ENCODE measurements around the gene PPFIBP2. TPM values are rescaled to one million over a fixed set of nuclear protein-coding genes. Genes with fewer than 3 reads are reported as not detected.

The PPFIBP2 gene
- total and polyA plus RNA-seq, 10 of the 15 experiments (the other 5 are each of a cell fraction or from before 2014, with no cell fraction given) = 17.3 to 56.3 (median 39.2) TPM

GRCh38 chr11:7485186-7486097 is 28.4 kb upstream of the PPFIBP2 start, which contains the start of gene OLFML1:
TSS of gene OLFML1 (plus strand) at chr11:7485506. CDS start at chr11:7485876, 370 bp downstream.
- Histone ChIP-seq H3K27me3 (replicated peaks in 1 of 2; ENCODE audit: control insufficient read depth in 2 of 2, insufficient read depth in 2 of 2, low read length in 1 of 2) (no peaks in the 10 kb centered on the region), H2AFZ (ENCODE audit: control insufficient read depth, low read depth, low read length) (no peak within 1 kb of the TSS), H3K4me3 (no peak within 1 kb of the TSS), H3K9ac (ENCODE audit: control insufficient read depth, insufficient read depth, low read length) (no peak within 1 kb of the TSS), H3K9me3 (replicated peaks; ENCODE audit: control insufficient read depth, insufficient read depth, low read length) (no peaks in the 10 kb centered on the region), H3K27ac (ENCODE audit: control insufficient read depth, insufficient read depth) (no peak within 1 kb of the TSS), H3K36me3 (ENCODE audit: control insufficient read depth in 2 of 2, insufficient read depth in 2 of 2, low read length in 1 of 2) (no peaks in the 10 kb centered on the region), H4K20me1 (ENCODE audit: control insufficient read depth, insufficient read depth) (no peaks in the 10 kb centered on the region), H3K4me1 (ENCODE audit: control insufficient read depth, insufficient read depth, low read length) (no peaks in the 10 kb centered on the region), H3K79me2 (ENCODE audit: control insufficient read depth, insufficient read depth, low read length) (no peaks in the 10 kb centered on the region), H3K4me2 (ENCODE audit: control insufficient read depth, insufficient read depth) (no peak within 1 kb of the TSS)
- ChIA-PET RAD21 (ENCODE audit: unreplicated experiment) (no interaction called here), POLR2A (no interaction called here), SMC1A (ENCODE audit: uncharacterized antibody, unreplicated experiment) (interaction anchor here (0.8 to 2.2 kb wide), 6 partner anchors 9 to 43 kb away, joined by 3 to 5 read pairs (median 3); no protein-coding TSS in a partner anchor), CTCF (interaction anchor here (1.2 to 1.6 kb wide), 4 partner anchors 11 to 36 kb away, joined by 3 to 4 read pairs (median 4); no protein-coding TSS in a partner anchor)
- in situ Hi-C loops (cut with MboI) = no loop called here
- FAIRE-seq (no peak), DNase-seq (ENCODE audit: low read depth, low spot score) (no peak), ATAC-seq (no peak)
- intact Hi-C loops (cut with micrococcal nuclease; ENCODE audit: unreplicated experiment) = no loop called here
- BruUV-seq (replicated peaks) = no TSS peak
- 88% methylated on average over 15 of the region's 15 CpGs for WGBS (ENCODE audit: insufficient coverage, insufficient replicate concordance, low lambda C conversion rate, missing lambda C conversion rate)
- TF ChIP-seq ZNF24 (IDR thresholded peaks at IDR 0.05) (no peak), SP1 (IDR thresholded peaks at IDR 0.05; ENCODE audit: low read depth, low read length) (no peak), PKNOX1 (IDR thresholded peaks at IDR 0.05) (no peak), NKRF (conservative IDR thresholded peaks at IDR 0.05) (no peak), PRDM15 (CRISPR knock-in tag; IDR thresholded peaks at IDR 0.05) (no peak), RAD51 (IDR thresholded peaks at IDR 0.05) (no peak), ZBTB33 (IDR thresholded peaks at IDR 0.05) (no peak), STAT1 (conservative IDR thresholded peaks at IDR 0.05) (no peak), HCFC1 (IDR thresholded peaks at IDR 0.05; ENCODE audit: low read length) (no peak), BHLHE40 (IDR thresholded peaks at IDR 0.05; ENCODE audit: borderline replicate concordance in 1 of 2, low read depth in 2 of 2, low read length in 1 of 2) (no peak), MEF2B (IDR thresholded peaks at IDR 0.05; ENCODE audit: partially characterized antibody, poor library complexity, severe bottlenecking) (no peak), TAF1 (IDR thresholded peaks at IDR 0.05; ENCODE audit: borderline replicate concordance, low read depth, low read length) (no peak)
- TF ChIP-seq, protein P1, sequence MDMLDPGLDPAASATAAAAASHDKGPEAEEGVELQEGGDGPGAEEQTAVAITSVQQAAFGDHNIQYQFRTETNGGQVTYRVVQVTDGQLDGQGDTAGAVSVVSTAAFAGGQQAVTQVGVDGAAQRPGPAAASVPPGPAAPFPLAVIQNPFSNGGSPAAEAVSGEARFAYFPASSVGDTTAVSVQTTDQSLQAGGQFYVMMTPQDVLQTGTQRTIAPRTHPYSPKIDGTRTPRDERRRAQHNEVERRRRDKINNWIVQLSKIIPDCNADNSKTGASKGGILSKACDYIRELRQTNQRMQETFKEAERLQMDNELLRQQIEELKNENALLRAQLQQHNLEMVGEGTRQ (IDR thresholded peaks at IDR 0.05; ENCODE audit: borderline replicate concordance, low read depth, low read length) = no peak

Data from GM12878 (cell line).